SK-N-MC (cell line): ENCODE measurements around the gene CMPK1.

Experiments
- EZH2 ChIP-seq: fragments of 200-600 bp; sonication (generic); IDR thresholded peaks from one replicate; pipeline ENCODE4 v1.6.1; 2017; ENCODE audit warnings: antibody characterized with exemption
- POLR2AphosphoS5 ChIP-seq: IDR thresholded peaks from 2 replicates; pipeline ENCODE4 v1.6.1; 2012; ENCODE audit warnings: mild to moderate bottlenecking, low read depth, low read length, borderline replicate concordance

- no peak for TF ChIP-seq POLR2AphosphoS5
- no peak for TF ChIP-seq EZH2
These were observed 29.2 kb downstream of the CMPK1 start for GRCh38 chr1:47362828-47363227.
